Right lobe of liver (tissue), 6 donors: ENCODE results near the gene RAB6D. TPM values are rescaled to one million over a fixed set of nuclear protein-coding genes. Genes with fewer than 3 reads are reported as not detected.
A peak's percentile ranks its signal among the peaks of the same experiment; 100 is the strongest.
"Not testable (repeated sequence)": the region's sequence is repeated elsewhere in the genome, so short reads cannot be mapped to it uniquely, and the experiment has no call there.

Experiments
- ATAC-seq, 4 donors: fragments of 200-7000 bp; cut with Tn5 transposase; one replicate each; pipeline ENCODE4 v1.9.1; 2020; ENCODE audit warnings: mild to moderate bottlenecking in 4 of 4, moderate library complexity in 4 of 4
- DNase-seq, 3 donors: peaks; one replicate each; pipeline ENCODE4 v3.0.0-alpha.2; 2020
- H3K27ac ChIP-seq, 3 donors: fragments of 200-600 bp; one replicate each; pipeline ENCODE4 v1.8.0; 2022
- H3K27me3 ChIP-seq, 2 donors: fragments of 200-600 bp; one replicate each; pipeline ENCODE4 v1.8.0; 2022
- H3K36me3 ChIP-seq, 4 donors: fragments of 200-600 bp; sonication (generic) in 1 of 4; one replicate each; pipeline versions ENCODE4 v1.5.1 to v1.8.0; 2017 to 2022; ENCODE audit warnings: control low read depth in 1 of 4
- H3K4me1 ChIP-seq, 4 donors: fragments of 200-600 bp; sonication (generic) in 1 of 4; one replicate each; pipeline versions ENCODE4 v1.5.1 to v1.8.0; 2017 to 2022; ENCODE audit warnings: control low read depth in 1 of 4
- H3K4me3 ChIP-seq, 3 donors: fragments of 200-600 bp; one replicate each; pipeline ENCODE4 v1.8.0; 2022
- H3K9me3 ChIP-seq, 4 donors: fragments of 200-600 bp; sonication (generic) in 1 of 4; one replicate each; pipeline versions ENCODE4 v1.5.1 to v1.8.0; 2017 to 2022; ENCODE audit warnings: control low read depth in 1 of 4
- POLR2A ChIP-seq: fragments of 450-650 bp; IDR thresholded peaks from one replicate; pipeline ENCODE4 v1.6.1; 2017; ENCODE audit warnings: antibody characterized with exemption, mild to moderate bottlenecking
- WGBS: methylation state at CpG from one replicate; pipeline ENCODE4 v1.1.6; 2018; ENCODE audit warnings: low coverage, low lambda C conversion rate; ENCODE audit not compliant: insufficient coverage; ENCODE audit errors: missing lambda C conversion rate; 5-methylcytosine and 5-hydroxymethylcytosine counted together
- intact Hi-C, 2 donors: fragments of 100-400 bp; cut with DNase I; formaldehyde crosslinking; loops; one replicate each; pipeline versions ENCODE4 v1.11.2 to v1.14.1; 2022
- total RNA-seq, 6 experiments: library from RNA; depleted of rRNA in 2 of 6; stranded (reverse); fragments of >200 nt in 2 of 6; fragmentation: NEBNext Ultra II Directional in 3 of 6; extraction: Animal tissue kit (Norgen Biotek cat#: 25700) in 3 of 6; gene quantifications; one replicate each; pipeline versions ENCODE4 v1.1.0 to v1.2.4, GENCODE V29; 2016 to 2023
- TF ChIP-seq, protein P1 (sequence below), 4 donors: fragments of 200-600 bp in 3 of 4; fragments of 450-650 bp in 1 of 4; IDR thresholded peaks; one replicate each; pipeline versions ENCODE4 v1.5.1 to v1.8.0; 2016 to 2022; ENCODE audit warnings: antibody characterized with exemption in 4 of 4, mild to moderate bottlenecking in 2 of 4
- donor health status: DM: no; HTN: yes; CAD: no.
- donor health status: DM: no; HTN: no; CAD: no.
- donor health status: DM: no; HTN: no; CAD: no.
- donor health status: DM: no; HTN: yes; CAD: no.
- donor health status: DM: no; HTN: yes; CAD: no.

The RAB6D gene
- total RNA-seq, 6 experiments from 2014 or later = 0.07 TPM; not detected in 5

DNA sequence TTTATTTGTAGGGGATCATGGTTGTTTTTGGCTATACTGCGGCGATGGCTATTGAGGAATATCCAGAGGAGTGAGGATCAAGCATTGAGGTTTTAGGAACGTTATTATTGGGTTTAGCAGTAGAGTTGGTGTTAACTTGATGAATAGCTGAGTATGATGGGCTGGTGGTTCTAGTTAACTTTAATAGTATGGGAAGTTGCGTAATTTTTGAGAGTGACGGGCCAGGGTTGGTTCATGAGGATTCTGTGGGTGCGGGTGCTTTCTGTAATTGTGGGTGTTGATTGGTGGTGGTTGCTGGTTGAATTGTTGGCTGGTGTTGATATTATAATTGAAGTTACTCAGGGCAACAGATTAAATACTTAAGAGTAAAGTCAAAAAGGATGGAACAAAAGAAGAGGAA lies 6.0 kb upstream of the RAB6D start:
- 73% methylated on average over 6 of the region's 6 CpGs for WGBS
- Histone ChIP-seq H3K4me3 (no peak overlapping the region), H3K9me3 (no peaks in the 10 kb centered on the region), H3K27me3 (no peaks in the 10 kb centered on the region), H3K4me1 (no peaks in the 10 kb centered on the region), H3K27ac (no peak overlapping the region), H3K36me3 (no peaks in the 10 kb centered on the region)
- intact Hi-C loops = no loop called here
- TF ChIP-seq, protein P1, sequence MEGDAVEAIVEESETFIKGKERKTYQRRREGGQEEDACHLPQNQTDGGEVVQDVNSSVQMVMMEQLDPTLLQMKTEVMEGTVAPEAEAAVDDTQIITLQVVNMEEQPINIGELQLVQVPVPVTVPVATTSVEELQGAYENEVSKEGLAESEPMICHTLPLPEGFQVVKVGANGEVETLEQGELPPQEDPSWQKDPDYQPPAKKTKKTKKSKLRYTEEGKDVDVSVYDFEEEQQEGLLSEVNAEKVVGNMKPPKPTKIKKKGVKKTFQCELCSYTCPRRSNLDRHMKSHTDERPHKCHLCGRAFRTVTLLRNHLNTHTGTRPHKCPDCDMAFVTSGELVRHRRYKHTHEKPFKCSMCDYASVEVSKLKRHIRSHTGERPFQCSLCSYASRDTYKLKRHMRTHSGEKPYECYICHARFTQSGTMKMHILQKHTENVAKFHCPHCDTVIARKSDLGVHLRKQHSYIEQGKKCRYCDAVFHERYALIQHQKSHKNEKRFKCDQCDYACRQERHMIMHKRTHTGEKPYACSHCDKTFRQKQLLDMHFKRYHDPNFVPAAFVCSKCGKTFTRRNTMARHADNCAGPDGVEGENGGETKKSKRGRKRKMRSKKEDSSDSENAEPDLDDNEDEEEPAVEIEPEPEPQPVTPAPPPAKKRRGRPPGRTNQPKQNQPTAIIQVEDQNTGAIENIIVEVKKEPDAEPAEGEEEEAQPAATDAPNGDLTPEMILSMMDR (IDR thresholded peaks at IDR 0.05) = no peak
- TF ChIP-seq POLR2A = no peak
- DNase-seq (no peak), ATAC-seq (no peak)

DNA sequence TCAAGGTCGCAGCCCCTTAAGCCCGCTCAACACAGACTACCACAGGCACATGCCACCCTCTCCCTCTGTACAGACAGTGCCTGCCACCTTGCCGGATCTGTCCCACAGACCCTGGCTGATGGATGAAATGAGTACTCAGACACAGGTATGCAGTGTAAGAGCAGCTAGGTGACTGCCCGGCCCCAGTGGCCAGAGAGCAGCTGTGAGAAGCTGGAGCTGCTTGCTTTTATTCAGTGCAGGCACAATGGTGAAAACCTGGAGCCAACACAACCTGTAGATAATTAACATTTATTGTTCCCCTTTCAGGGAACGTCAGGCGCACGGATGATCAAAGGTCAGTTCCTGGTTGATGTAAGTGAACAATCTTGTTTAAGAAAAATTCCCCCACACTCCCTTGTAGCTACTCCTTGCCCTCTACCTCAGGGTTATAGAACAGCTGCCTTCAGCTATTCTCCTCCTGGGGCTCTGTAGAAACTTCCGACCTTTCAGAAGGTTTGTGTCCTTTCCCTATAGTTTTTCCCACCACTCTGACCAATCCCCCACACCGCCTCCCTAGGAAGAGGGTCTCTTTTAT lies 4.6 kb upstream of the RAB6D start:
- H3K27ac ChIP-seq, H3K9me3 ChIP-seq, H3K4me1 ChIP-seq, H3K36me3 ChIP-seq, intact Hi-C loops, H3K4me3 ChIP-seq, DNase-seq, H3K27me3 ChIP-seq: not testable (repeated sequence)
- peak in 1 of 4 donors; percentile 19 for ATAC-seq
- WGBS = 73% methylated on average over 2 of the region's 9 CpGs

DNA sequence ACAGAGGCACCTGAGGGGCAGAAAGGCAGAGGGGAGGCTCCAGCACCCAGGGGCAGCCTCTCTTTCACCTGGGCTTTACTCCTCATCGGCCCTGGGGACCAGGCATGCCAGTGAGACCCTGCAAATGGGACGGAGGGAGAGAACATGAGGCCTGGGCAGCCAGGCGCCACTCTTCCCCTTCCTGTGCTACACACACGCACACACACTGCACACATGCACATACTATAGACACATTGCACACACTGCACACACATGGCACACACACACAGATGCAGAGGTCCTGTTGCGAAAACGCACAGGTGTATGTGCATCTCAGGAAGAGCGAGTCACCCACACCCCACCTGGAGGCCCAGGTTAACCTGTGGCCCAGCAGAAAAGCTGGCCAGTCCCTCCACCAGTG lies 3.4 kb upstream of the RAB6D start:
- Histone ChIP-seq H3K4me1 (no peaks in the 10 kb centered on the region), H3K36me3 (no peaks in the 10 kb centered on the region), H3K27me3 (no peaks in the 10 kb centered on the region), H3K4me3 (no peak overlapping the region), H3K9me3 (no peaks in the 10 kb centered on the region), H3K27ac (no peak overlapping the region)
- WGBS = 80% methylated on average over 1 of the region's 7 CpGs
- no peak for DNase-seq
- TF ChIP-seq, protein P1 (IDR thresholded peaks at IDR 0.05) = no peak
- TF ChIP-seq POLR2A = no peak
- intact Hi-C loops = no loop called here
- ATAC-seq = peak in 1 of 4 donors; percentile 14

DNA sequence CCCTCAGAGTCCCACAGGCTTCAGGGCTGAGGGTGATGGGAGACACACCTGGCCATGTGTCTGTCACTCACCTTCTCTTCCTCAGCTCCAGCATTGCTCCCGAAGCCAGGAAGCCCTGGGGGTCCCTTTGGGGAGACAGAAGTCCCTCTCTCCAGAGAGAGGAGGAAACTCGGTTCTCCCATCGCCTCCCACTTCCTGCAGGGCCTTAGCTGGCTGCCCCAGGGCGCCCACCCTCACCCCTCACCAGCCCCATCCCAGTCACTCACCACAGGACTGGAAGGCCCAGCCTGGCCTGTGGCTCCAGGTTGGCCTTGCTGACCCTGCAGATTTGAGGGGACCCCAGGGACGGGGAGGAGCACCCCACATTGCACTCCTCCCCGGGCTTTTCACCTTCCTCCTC lies 2.7 kb upstream of the RAB6D start:
- H3K4me3 ChIP-seq = no peak overlapping the region
- ATAC-seq (peak in 1 of 4 donors; percentile 42), DNase-seq (no peak)
- no CpG with 5 or more reads among the region's 6 CpGs for WGBS
- TF ChIP-seq, protein P1 (IDR thresholded peaks at IDR 0.05) = no peak
- no peak for TF ChIP-seq POLR2A
- H3K9me3 ChIP-seq = no peaks in the 10 kb centered on the region
- no peaks in the 10 kb centered on the region for H3K36me3 ChIP-seq
- intact Hi-C loops = no loop called here
- no peaks in the 10 kb centered on the region for H3K27me3 ChIP-seq
- no peaks in the 10 kb centered on the region for H3K4me1 ChIP-seq
- no peak overlapping the region for H3K27ac ChIP-seq

DNA sequence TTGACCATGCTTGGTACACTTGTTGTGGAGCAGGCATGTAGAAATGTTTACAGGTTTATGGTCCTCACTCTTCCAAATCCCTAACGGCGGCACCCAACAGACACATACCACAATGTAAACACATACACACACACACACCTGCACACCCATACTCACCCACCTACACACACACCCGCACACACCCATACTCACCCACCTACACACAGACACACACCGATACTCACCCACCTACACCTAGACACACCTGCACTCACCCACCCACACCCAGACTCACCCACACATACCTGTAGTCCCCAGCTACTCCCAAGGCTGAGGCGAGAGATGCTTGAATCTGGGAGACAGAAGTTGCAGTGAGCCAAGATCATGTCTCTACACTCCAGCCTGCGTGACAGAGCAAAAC lies 1.5 kb upstream of the RAB6D start:
- DNase-seq = no peak
- 83% methylated on average over 6 of the region's 6 CpGs for whole genome bisulfite sequencing
- Histone ChIP-seq H3K27me3 (no peaks in the 10 kb centered on the region), H3K36me3 (no peaks in the 10 kb centered on the region), H3K27ac (no peak overlapping the region), H3K4me3 (no peak overlapping the region), H3K9me3 (no peaks in the 10 kb centered on the region), H3K4me1 (no peaks in the 10 kb centered on the region)
- intact Hi-C loops = no loop called here
- no peak for TF ChIP-seq POLR2A
- TF ChIP-seq, protein P1 (IDR thresholded peaks at IDR 0.05) = no peak
- ATAC-seq = no peak

DNA sequence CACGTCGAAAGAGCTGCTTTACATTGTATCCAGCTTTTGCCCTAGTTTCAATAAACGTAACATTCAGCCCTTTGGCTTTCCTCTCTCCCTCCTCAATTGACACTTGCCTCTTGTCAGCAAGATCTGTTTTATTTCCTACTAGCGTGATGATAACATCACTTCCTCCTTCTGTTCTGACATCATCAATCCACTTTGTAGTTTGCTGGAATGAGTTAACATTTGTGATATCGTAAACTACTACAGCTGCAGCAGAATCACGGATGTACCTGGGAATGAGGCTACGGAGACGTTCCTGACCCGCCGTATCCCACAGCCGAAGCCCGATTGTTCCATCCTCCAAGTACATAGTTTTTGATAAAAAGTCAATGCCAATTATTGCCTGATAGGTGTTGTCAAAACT lies 755 bp downstream of the RAB6D start:
- H3K36me3 ChIP-seq, ATAC-seq, intact Hi-C loops, H3K9me3 ChIP-seq, H3K27ac ChIP-seq, H3K27me3 ChIP-seq, H3K4me1 ChIP-seq, H3K4me3 ChIP-seq, DNase-seq: not testable (repeated sequence)
- WGBS = 2% methylated on average over 3 of the region's 12 CpGs

DNA sequence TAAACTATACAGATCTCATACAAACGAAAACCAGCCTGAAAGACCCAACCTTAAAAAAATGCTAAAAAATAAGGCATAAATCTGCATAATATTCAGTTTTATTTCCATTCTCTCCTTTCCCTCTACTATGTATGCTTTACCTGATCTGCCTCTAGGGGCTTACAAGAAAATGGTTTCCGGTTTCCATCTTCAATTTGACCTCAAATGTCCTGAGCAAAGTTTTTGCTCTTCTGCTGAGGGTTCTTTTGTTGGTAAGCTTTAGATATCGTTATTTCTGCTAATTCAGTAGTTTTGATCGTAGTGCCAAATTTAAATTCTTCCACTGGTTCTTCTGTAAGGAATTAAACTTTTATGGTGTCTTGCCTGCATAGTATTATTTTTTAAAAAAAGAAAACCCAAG lies 2.2 kb downstream of the RAB6D start:
- DNase-seq, ATAC-seq, H3K27ac ChIP-seq, H3K36me3 ChIP-seq, H3K4me3 ChIP-seq, H3K9me3 ChIP-seq, intact Hi-C loops, H3K27me3 ChIP-seq, H3K4me1 ChIP-seq: not testable (repeated sequence)
- 32% methylated on average over 4 of the region's 4 CpGs for WGBS

DNA sequence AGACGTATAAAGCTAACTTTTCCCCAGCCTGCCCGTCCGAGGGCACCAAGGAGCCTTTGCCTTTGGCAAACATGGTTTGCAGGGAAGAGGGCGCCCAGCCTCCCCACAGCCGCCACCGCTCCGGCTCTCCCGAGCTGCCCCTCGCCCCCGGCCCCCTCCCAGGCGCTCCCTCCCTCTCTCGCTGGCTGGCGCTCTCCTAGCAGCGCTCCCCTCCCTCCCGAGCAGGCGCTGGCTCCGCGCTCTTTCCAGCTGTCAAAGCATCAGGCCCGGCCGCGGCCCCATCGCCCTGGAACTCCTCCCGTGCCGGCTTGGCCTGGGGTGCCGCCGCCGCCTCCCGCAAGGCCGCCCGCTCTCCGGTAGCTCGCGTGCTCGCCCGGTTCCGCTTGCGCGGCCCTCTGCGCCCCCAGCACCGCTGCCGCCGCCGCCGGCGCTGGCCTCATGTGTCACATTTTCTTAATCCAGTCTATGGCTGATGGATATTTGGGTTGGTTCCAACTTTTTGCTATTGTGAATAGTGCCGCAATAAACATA lies 10.7 kb downstream of the RAB6D start:
- H3K27me3 ChIP-seq, H3K9me3 ChIP-seq, H3K4me3 ChIP-seq, H3K4me1 ChIP-seq, DNase-seq, H3K36me3 ChIP-seq, ATAC-seq, H3K27ac ChIP-seq, intact Hi-C loops: not testable (repeated sequence)
- WGBS = 15% methylated on average over 4 of the region's 46 CpGs
